ENCODE data around the gene ZNF30. TPM values are rescaled to one million over a fixed set of nuclear protein-coding genes. Genes with fewer than 3 reads are reported as not detected.

Gene ZNF30
- total RNA-seq, 2 experiments from 2014 or later: 5.7 to 5.9 TPM

DNA sequence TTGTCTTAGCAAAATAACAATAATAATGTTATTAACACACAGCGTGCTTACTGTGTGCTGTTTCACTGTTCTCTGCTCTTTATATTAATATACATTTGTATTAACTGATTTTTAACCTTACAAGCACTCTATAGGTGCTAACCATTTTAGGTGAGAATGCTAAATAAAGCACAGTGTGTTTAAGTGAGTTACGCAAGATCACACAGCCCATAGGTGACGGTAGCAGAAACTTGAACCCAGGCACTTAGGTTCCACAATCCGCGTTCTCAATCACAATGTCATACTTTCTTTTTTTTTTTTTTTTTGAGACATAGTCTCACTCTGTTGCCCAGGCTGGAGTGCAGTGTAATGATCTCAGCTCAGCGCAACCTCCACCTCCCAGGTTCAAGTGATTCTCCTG, 5.8 kb downstream of the ZNF30 start:
- DNase-seq (no peak), ATAC-seq (ENCODE audit: low read depth) (no peak)
- Mint-ChIP-seq H3K27ac (no peak overlapping the region), H3K4me1 (peaks cover 8% of the 10 kb centered on the region), H3K27me3 (no peaks in the 10 kb centered on the region), H3K9me3 (peaks cover 13% of the 10 kb centered on the region), H3K36me3 (peaks cover 55% of the 10 kb centered on the region), H3K4me3 (no peak overlapping the region)
- POLR2A ChIA-PET: no interaction called here

DNA sequence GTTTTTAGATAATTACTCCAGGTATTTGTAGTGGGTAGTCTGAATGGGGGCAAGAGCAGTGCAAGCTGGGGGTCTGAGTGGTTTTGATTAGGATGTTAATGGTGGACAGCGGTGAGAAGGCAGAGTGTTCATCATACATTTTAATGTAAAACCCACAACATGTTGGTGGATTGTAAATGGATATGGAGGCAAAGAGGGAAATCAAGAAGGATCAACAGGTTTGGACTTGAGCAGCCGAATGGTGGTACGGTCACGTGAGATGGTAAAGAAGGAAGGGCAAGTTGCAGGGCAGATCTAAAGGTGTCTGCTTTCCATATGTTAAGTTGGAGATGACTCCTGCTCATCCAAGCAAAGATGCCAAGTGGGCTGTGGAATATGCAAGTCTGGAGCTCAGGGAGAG, 9.5 kb downstream of the ZNF30 start:
- Mint-ChIP-seq H3K27ac (no peak overlapping the region), H3K4me3 (no peak overlapping the region), H3K4me1 (no peaks in the 10 kb centered on the region), H3K36me3 (peaks cover 59% of the 10 kb centered on the region), H3K27me3 (no peaks in the 10 kb centered on the region), H3K9me3 (peaks cover 21% of the 10 kb centered on the region)
- POLR2A ChIA-PET: no interaction called here
- no peak for DNase-seq
- ATAC-seq (ENCODE audit: low read depth): no peak

- POLR2A ChIA-PET: no interaction called here
- Mint-ChIP-seq H3K27ac (no peak overlapping the region), H3K27me3 (no peaks in the 10 kb centered on the region), H3K4me3 (no peak overlapping the region), H3K36me3 (peaks cover 67% of the 10 kb centered on the region), H3K9me3 (peaks cover 34% of the 10 kb centered on the region), H3K4me1 (no peaks in the 10 kb centered on the region)
- ATAC-seq (ENCODE audit: low read depth): no peak
- DNase-seq: no peak
These were observed 12.2 kb downstream of the ZNF30 start for GRCh38 chr19:34938886-34939285.

GRCh38 chr19:34943861-34944573, 17.3 kb downstream of the ZNF30 start:
- Mint-ChIP-seq H3K27me3 (no peaks in the 10 kb centered on the region), H3K4me1 (no peaks in the 10 kb centered on the region), H3K36me3 (peaks cover 66% of the 10 kb centered on the region), H3K9me3 (peaks cover 40% of the 10 kb centered on the region), H3K4me3 (no peak overlapping the region), H3K27ac (no peak overlapping the region)
- ATAC-seq (ENCODE audit: low read depth): no peak
- DNase-seq: no peak
- POLR2A ChIA-PET: no interaction called here

- peaks cover 41% of the 10 kb centered on the region for H3K9me3 Mint-ChIP-seq
- H3K27ac Mint-ChIP-seq: no peak overlapping the region
These were observed 26.4 kb downstream of the ZNF30 start for GRCh38 chr19:34953092-34953491.

GRCh38 chr19:34957830-34958751, 31.4 kb downstream of the ZNF30 start:
- POLR2A ChIA-PET: no interaction called here
- DNase-seq (no peak), ATAC-seq (ENCODE audit: low read depth) (no peak)
- peaks cover 57% of the 10 kb centered on the region for H3K9me3 Mint-ChIP-seq
- H3K4me3 Mint-ChIP-seq: no peak overlapping the region
- H3K36me3 Mint-ChIP-seq: peaks cover 94% of the 10 kb centered on the region
- H3K4me1 Mint-ChIP-seq: peaks cover 17% of the 10 kb centered on the region
- no peaks in the 10 kb centered on the region for H3K27me3 Mint-ChIP-seq
- H3K27ac Mint-ChIP-seq: no peak overlapping the region

More at GRCh38 chr19:34953092-34953491, 26.4 kb downstream of the ZNF30 start:
- POLR2A ChIA-PET: no interaction called here
- Mint-ChIP-seq H3K4me1 (no peaks in the 10 kb centered on the region), H3K36me3 (peaks cover 84% of the 10 kb centered on the region), H3K27me3 (no peaks in the 10 kb centered on the region), H3K4me3 (no peak overlapping the region)
- no peak for ATAC-seq (ENCODE audit: low read depth)
- no peak for DNase-seq

- H3K36me3 Mint-ChIP-seq: peaks cover 89% of the 10 kb centered on the region
- ATAC-seq (ENCODE audit: low read depth) (no peak), DNase-seq (no peak)
- no peak overlapping the region for H3K27ac Mint-ChIP-seq
- peaks cover 51% of the 10 kb centered on the region for H3K9me3 Mint-ChIP-seq
- POLR2A ChIA-PET: no interaction called here
- no peaks in the 10 kb centered on the region for H3K27me3 Mint-ChIP-seq
- H3K4me3 Mint-ChIP-seq: no peak overlapping the region
- H3K4me1 Mint-ChIP-seq: peaks cover 19% of the 10 kb centered on the region
These were observed 32.3 kb downstream of the ZNF30 start for GRCh38 chr19:34959021-34959420.

DNA sequence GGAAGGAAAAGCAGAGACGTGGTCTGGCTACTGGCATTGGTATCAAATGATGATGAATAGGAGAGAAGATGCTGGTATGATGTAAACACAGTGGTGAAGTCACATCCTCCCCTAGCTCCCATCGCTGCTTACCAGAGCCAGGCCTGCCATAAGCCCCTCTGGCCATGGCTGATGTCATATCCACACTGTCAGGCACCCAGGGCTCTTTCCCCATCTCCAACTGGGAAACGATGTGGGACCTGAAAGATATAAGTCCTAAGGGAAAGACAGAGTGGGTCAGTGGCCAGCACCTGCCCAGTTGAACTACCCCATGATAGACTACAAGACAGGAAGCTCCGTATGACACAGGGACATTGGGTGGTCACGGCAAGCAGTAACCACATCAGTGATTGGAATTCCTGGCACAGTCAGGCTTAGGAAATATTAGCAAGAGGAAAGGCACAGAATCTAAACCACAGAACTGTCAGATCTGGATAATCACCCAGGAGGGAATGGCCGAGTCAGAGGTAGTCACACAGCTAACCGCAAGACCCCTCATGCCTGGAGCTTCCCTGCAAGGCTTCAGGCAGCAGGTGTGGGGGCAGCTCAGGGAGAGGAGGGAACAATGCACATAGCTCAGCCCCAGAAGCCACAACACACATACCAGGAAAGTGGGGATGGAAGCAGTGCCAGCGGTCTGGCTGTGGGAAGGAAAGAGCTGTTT, 33.6 kb downstream of the ZNF30 start:
- Mint-ChIP-seq H3K9me3 (peaks cover 46% of the 10 kb centered on the region), H3K36me3 (peaks cover 79% of the 10 kb centered on the region), H3K4me3 (peak overlapping the region; percentile 4), H3K27ac (no peak overlapping the region), H3K4me1 (peaks cover 21% of the 10 kb centered on the region), H3K27me3 (no peaks in the 10 kb centered on the region)
- DNase-seq: no peak
- no peak for ATAC-seq (ENCODE audit: low read depth)
- POLR2A ChIA-PET: interaction anchor here (0.7 to 1.3 kb wide), 2 partner anchors 12 to 34 kb away, joined by 3 to 4 read pairs; partner anchors contain the start of gene ZNF30

GRCh38 chr19:34960940-34961679, 34.4 kb downstream of the ZNF30 start:
- H3K9me3 Mint-ChIP-seq: peaks cover 39% of the 10 kb centered on the region
- peaks cover 71% of the 10 kb centered on the region for H3K36me3 Mint-ChIP-seq
- H3K27ac Mint-ChIP-seq: peak overlapping the region; percentile 89
- POLR2A ChIA-PET: interaction anchor here (0.7 to 1.0 kb wide), 2 partner anchors 13 to 61 kb away, joined by 3 read pairs; no protein-coding TSS in a partner anchor
- ATAC-seq (ENCODE audit: low read depth): no peak
- no peak overlapping the region for H3K4me3 Mint-ChIP-seq
- H3K4me1 Mint-ChIP-seq: peaks cover 21% of the 10 kb centered on the region
- no peak for DNase-seq
- no peaks in the 10 kb centered on the region for H3K27me3 Mint-ChIP-seq

DNA sequence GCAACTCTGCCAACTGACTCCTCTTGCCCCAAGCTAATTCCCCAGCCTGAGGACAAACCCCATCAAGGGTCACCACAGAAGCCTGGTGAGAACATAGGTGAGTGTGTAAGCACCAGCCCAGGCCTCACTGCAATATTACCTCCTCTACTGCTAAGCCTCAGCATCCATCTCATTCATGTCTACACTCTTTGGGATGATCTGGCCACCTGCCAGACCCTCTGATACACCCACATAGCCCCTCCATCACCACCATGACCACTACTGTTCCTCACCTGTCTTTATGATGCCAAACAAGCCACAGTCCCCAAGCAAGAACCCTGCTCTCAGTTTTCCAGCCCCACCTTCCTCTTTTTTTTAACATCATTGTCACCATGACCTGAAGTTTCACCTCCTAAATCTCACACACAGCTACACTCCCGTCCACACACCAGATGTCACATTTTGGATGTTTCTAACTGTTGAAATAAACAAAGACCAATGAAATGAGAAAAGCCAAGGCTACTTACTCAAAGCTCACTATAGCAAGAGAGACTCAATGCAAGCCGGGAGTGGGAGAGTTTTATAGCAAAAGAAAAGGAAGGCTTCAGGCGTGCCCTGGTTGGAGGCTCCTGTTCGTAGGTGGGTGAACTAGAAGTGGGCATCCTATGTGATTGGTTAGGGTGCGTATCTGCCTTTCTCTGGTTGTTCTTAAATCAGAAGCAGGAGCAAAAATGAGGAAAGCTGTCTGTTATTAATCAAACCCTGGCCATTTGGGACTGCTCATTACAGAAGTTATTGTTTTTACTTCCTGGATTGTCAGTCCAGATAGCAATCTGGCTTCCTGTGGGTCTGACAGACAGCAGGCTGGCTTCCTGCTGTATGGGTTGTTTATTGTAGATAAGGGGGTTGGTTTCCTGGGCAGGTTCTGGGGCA, 35.3 kb downstream of the ZNF30 start:
- no peaks in the 10 kb centered on the region for H3K27me3 Mint-ChIP-seq
- peak overlapping the region; percentile 89 for H3K27ac Mint-ChIP-seq
- peak; percentile 68 for ATAC-seq (ENCODE audit: low read depth)
- DNase-seq: no peak
- POLR2A ChIA-PET: interaction anchor here (1.0 kb wide), 1 partner anchor 60 kb away, joined by 3 read pairs; no protein-coding TSS in a partner anchor
- H3K4me1 Mint-ChIP-seq: peaks cover 21% of the 10 kb centered on the region
- peaks cover 36% of the 10 kb centered on the region for H3K9me3 Mint-ChIP-seq
- peak overlapping the region; percentile 94 for H3K4me3 Mint-ChIP-seq
- peaks cover 62% of the 10 kb centered on the region for H3K36me3 Mint-ChIP-seq

DNA sequence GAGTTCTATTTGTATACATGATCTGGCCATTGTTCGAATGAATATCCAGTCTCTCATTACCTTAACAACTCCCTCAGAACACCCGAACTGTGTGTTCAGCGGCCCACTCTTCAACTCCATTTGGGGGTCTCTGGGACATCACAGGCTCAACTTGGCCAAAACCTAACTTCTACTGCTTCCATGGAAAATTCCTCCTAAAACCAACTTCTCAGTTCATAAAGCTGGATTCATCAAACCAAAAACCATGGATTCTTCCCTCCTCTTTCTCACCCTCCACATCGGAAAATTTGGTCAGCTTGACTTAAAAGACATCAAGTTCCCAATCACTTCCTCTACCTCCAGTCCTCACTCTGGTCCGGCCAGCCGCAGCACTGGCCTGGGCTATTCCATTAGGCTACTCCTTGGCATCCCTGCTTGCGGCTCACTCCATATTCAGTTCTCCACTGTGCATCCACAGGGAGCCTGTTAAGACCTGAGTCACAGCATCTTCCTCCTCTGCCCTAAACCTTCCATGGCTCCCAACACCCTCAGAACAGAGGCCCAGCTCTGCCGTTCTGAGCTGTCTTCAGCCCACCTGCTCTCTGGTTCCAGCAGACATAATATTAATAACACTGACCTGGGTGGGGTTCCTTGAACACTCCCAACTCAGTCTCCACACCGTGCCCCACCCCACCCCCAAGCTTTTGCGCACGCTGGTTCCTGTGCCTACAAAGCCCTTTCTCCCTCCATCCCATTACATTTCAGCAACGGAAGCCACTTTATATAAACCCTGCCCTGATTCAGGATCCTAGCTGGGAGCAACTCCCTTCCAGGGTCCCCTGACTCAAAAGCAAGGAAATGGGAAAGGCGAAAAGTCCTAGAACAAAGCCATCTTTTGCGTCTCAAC, 36.2 kb downstream of the ZNF30 start:
- peaks cover 38% of the 10 kb centered on the region for H3K9me3 Mint-ChIP-seq
- POLR2A ChIA-PET: interaction anchor here (0.9 to 1.8 kb wide), 6 partner anchors 10 to 104 kb away, joined by 3 to 8 read pairs (median 4); partner anchors contain the start of gene ZNF30
- H3K27me3 Mint-ChIP-seq: peaks cover 2% of the 10 kb centered on the region
- H3K4me3 Mint-ChIP-seq: peak overlapping the region; percentile 94
- peak overlapping the region; percentile 89 for H3K27ac Mint-ChIP-seq
- ATAC-seq (ENCODE audit: low read depth) (no peak), DNase-seq (peak; percentile 39)
- H3K4me1 Mint-ChIP-seq: peaks cover 21% of the 10 kb centered on the region
- H3K36me3 Mint-ChIP-seq: peaks cover 54% of the 10 kb centered on the region

All from activated naive CD8-positive, alpha-beta T cell treated with anti-CD3 and anti-CD28 coated beads, Interleukin-2, amount 10 ng/mL, durations not matched to agents 7 days and 5 days (primary cell).